ENCODE data around the gene EYA4.

Gene EYA4

DNA sequence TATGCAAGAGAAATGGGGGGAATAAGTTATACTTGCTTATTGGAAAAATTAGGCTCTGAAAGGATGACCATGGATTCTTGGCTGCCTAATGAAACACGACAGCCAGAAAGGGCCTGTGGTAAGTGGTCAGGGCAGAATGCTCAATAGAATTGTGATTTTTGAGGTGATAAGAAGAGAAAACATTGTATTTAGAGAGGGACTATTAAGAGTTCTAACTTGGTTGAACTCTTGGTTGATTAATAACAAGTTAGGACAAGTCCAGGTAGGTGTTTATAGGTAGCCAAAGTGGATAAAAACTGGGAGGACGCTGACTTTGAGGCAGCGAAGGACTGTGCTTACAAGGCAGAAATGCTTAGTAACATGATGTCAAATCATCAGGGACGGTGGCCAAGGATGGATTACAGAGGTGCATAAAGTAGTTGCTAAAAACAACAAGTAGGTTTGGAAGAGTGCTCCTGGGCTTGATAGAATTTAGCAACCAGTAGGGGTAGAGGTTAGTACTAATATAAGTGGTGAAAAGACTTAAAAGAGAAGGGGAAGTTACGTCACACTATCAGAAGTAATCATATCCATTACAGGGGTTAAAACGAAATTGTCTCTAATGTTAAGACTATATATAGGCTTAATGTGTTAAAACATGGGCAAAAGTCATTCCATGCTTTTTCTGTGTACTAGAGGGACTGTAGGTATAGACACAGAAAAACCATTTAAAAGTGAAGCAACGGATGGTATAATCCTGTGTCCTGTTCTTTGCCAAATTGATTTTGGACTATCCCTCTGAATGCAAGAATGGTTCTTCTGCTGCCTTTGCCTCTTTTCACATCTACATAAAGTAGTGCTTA is 98.6 kb downstream of the EYA4 start:
- no peak for DNase-seq (ENCODE audit: extremely low read depth, low read depth)
- no peak overlapping the region for H3K4me3 ChIP-seq (replicated peaks; ENCODE audit: low read depth, low read length)
- TF ChIP-seq, protein P1, sequence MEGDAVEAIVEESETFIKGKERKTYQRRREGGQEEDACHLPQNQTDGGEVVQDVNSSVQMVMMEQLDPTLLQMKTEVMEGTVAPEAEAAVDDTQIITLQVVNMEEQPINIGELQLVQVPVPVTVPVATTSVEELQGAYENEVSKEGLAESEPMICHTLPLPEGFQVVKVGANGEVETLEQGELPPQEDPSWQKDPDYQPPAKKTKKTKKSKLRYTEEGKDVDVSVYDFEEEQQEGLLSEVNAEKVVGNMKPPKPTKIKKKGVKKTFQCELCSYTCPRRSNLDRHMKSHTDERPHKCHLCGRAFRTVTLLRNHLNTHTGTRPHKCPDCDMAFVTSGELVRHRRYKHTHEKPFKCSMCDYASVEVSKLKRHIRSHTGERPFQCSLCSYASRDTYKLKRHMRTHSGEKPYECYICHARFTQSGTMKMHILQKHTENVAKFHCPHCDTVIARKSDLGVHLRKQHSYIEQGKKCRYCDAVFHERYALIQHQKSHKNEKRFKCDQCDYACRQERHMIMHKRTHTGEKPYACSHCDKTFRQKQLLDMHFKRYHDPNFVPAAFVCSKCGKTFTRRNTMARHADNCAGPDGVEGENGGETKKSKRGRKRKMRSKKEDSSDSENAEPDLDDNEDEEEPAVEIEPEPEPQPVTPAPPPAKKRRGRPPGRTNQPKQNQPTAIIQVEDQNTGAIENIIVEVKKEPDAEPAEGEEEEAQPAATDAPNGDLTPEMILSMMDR (IDR thresholded peaks at IDR 0.05; ENCODE audit: low read depth, low read length, missing control alignments) = no peak

DNA sequence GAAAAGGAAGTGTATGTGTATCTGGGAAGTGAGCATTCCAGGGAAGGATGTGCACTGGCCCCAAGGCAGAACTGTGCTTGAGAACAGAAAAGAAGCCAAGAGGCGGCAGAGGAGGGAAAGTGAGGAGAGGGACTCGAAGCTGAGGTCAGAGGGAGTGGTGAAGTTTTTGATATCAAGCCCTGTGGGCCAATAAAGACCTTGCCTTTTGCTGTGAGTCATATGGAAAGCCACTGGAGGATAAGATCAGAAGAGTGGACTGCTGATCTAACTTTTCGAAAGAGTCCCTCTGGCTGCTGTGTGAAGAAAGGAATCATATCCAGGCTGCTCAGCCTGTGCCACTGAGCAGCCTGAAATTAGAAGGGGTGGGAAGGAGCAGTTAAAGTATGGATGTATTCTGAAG is 99.4 kb downstream of the EYA4 start:
- no peak for DNase-seq (ENCODE audit: extremely low read depth, low read depth)
- TF ChIP-seq, protein P1 (IDR thresholded peaks at IDR 0.05; ENCODE audit: low read depth, low read length, missing control alignments) = no peak

DNA sequence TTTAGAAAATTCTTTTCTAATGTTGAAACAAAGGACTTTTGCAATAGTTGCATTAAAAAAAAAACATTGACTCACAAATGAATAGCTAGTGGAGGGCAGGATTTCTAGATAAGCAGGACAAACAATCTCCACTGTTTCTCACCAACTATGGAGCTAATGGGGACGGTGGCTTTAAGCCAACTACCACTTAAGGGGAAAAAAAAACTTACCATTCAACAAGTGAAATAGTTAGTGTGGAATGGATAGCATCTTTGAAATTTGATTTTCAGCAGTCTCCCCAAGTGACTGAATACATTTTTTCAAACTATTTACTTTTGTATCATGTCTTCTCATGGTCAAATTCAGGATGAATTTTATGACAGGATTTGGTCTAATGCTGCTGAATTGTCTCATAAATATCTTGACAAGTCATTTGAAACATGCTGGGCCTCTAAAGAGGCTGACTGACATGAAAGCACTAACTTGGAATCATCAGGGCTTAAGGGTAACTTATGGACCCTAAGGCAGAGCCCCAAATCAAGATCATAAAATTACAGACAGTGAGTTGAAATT is 100.5 kb downstream of the EYA4 start:
- TF ChIP-seq, protein P1 (IDR thresholded peaks at IDR 0.05; ENCODE audit: low read depth, low read length, missing control alignments) = no peak
- DNase-seq (ENCODE audit: extremely low read depth, low read depth) = no peak
- no peak overlapping the region for H3K4me3 ChIP-seq (replicated peaks; ENCODE audit: low read depth, low read length)

More for the DNA sequence above, 99.4 kb downstream of the EYA4 start:
- no peak overlapping the region for H3K4me3 ChIP-seq (replicated peaks; ENCODE audit: low read depth, low read length)

DNA sequence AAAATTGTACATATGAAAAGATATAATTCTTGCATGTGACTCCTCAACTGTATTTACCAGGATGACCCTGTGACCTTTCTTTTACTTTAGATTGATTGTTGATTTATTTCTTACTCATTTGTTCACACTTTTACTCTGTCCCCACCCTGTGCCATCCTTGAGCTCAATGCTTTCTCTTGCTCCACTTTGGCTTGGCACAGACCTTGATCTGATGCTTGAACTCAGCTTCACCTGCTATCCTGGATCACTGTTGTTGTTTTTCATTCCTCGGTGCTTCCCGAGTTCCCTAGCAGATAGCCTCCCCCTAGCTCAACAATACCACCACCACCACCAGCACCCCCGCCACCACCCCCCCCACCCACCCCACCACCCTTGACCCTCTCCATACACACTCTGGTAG is 102.1 kb downstream of the EYA4 start:
- TF ChIP-seq, protein P1 (IDR thresholded peaks at IDR 0.05; ENCODE audit: low read depth, low read length, missing control alignments) = no peak
- no peak for DNase-seq (ENCODE audit: extremely low read depth, low read depth)
- H3K4me3 ChIP-seq (replicated peaks; ENCODE audit: low read depth, low read length) = no peak overlapping the region

DNA sequence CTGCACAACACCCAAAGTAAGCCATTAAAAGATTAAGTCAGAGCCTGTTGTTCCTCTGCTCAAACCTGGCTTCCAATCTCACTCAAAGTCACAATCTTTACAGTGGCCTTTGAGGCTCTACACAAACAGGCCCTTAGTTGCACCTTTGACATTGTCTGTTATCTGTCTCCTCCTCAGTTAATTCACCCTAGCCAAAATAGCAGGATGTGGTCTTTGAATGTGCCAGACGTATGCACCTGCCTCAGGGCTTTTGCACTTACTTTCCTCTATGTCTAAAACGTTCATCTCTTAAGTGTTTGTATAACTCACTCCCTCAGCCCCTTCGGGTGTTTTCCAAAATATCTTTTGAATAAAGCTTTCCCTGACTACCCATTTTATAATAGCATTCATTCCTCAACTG is 107.7 kb downstream of the EYA4 start:
- TF ChIP-seq, protein P1 (IDR thresholded peaks at IDR 0.05; ENCODE audit: low read depth, low read length, missing control alignments) = no peak
- no peak for DNase-seq (ENCODE audit: extremely low read depth, low read depth)
- no peak overlapping the region for H3K4me3 ChIP-seq (replicated peaks; ENCODE audit: low read depth, low read length)

DNA sequence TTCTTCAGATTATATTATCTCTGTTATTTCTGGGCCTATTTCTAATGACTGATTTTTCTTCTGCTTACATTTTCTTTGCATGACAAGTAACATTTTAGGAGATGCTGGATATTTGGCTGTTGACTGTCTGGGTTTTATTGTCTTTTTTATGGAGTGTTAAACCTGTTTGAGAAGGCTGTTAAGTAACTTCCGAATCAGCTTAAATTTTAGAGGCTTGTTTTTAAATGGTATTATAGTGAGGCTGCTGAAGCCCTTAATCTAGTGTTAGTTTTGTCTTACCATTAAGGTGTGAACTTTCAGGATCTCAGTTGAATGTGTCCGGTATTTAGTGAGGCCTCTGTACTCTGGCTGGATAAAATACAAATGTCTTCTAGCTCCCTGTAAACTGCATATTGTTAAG is 109.8 kb downstream of the EYA4 start:
- no peak for DNase-seq (ENCODE audit: extremely low read depth, low read depth)
- TF ChIP-seq, protein P1 (IDR thresholded peaks at IDR 0.05; ENCODE audit: low read depth, low read length, missing control alignments) = no peak

More for the DNA sequence above, 109.8 kb downstream of the EYA4 start:
- no peak overlapping the region for H3K4me3 ChIP-seq (replicated peaks; ENCODE audit: low read depth, low read length)

All from HFF-Myc (cell line).